GM12892 (cell line): Measurements from ENCODE around the gene BACE2. TPM values are rescaled to one million over a fixed set of nuclear protein-coding genes. Genes with fewer than 3 reads are reported as not detected.
A peak's percentile ranks its signal among the peaks of the same experiment; 100 is the strongest.

Experiments used
- DNase-seq: peaks from one replicate; pipeline ENCODE4 v3.0.0; 2011; ENCODE audit not compliant: insufficient read length
- FAIRE-seq: peaks from 2 replicates; lab custom pipeline; 2011; peaks lifted over from hg19 to GRCh38; lab: Jason Lieb, UNC
- POLR2A ChIP-seq: IDR thresholded peaks from 2 replicates; pipeline ENCODE4 v1.6.1; 2011; ENCODE audit warnings: low read depth, low read length, control low read depth
- POLR2AphosphoS5 ChIP-seq: IDR thresholded peaks from 2 replicates; pipeline ENCODE4 v1.6.1; 2011; ENCODE audit warnings: low read depth, low read length, control low read depth
- TAF1 ChIP-seq: IDR thresholded peaks from 2 replicates; pipeline ENCODE4 v1.6.1; 2011; ENCODE audit warnings: low read depth, mild to moderate bottlenecking, control low read depth, low read length, borderline replicate concordance
- polyA plus RNA-seq: library from polyadenylated mRNA; unstranded; fragments of >200 nt; gene quantifications from one replicate; pipeline ENCODE4 v1.2.1, GENCODE V29; 2012; ENCODE audit warnings: missing spikeins, inconsistent platforms; ENCODE audit not compliant: missing spikeins

BACE2 gene
- polyA plus RNA-seq, result 1.7 TPM

- TF ChIP-seq POLR2AphosphoS5, result no peak
- no peak for TF ChIP-seq TAF1
- TF ChIP-seq POLR2A, result no peak
- FAIRE-seq (no peak), DNase-seq (peak; percentile 45)
These were observed at the start of gene BACE2 for GRCh38 chr21:41167348-41168342. Gene BACE2, plus strand, starts transcription at chr21:41168160. Its CDS starts 104 bp downstream, at chr21:41168264.

- TF ChIP-seq TAF1 (no peak), POLR2AphosphoS5 (no peak), POLR2A (no peak)
- FAIRE-seq (no peak), DNase-seq (no peak)
These were observed 48.1 kb upstream of the BACE2 start for GRCh38 chr21:41119901-41120300.

DNA sequence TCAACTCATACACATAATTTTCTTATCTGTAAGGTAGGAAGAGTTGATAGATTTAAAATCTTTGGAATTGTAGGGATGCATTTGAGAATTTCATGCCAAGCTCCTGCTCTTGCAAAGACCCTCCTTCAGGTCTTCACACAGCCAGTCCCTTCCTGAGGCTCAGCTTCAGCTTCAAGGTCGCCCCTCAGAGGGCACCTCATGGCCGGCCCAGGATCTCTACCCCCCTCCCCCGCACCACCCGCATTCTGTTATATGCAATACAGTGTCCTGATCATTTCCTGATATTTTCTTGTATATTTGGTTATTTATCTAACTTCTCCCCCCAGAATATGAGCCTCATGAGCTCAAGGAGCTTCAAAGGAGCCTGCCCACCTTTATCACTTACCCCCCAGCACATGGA is 47.0 kb upstream of the BACE2 start:
- TF ChIP-seq TAF1, result no peak
- no peak for TF ChIP-seq POLR2AphosphoS5
- TF ChIP-seq POLR2A, result no peak
- FAIRE-seq (no peak), DNase-seq (no peak)

DNA sequence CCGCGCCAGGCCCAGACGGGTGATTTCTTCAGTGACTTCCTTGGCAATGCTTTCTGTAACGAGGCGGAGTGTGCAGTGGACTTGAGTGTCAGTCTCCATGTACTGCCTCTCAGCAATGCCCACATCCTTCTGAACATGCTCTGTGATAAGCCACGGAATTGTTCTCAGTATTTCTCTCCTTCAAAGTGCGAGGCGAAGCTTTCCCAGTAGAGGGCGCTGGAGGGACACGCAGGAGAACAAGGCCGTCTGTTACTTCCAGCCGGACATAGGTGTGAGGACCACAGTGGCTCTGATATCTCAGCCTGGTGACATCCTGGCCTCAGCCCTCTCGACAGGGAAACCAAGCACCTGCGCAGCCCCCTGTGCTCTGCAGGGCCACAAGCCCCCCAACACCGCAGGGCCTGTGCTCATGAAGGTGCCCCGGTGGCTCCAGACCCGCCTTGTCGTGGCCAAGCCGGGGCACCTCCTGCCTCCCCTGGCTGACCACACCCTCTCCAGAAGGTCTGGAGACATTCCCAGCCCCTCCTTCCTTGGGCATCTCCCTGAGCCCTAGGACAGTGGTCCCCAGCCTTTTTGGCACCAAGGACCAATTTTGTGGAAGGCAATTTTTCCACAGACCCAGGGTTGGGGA is 46.1 kb upstream of the BACE2 start:
- TF ChIP-seq TAF1 (no peak), POLR2AphosphoS5 (no peak), POLR2A (no peak)
- DNase-seq (no peak), FAIRE-seq (peak; percentile 9)

DNA sequence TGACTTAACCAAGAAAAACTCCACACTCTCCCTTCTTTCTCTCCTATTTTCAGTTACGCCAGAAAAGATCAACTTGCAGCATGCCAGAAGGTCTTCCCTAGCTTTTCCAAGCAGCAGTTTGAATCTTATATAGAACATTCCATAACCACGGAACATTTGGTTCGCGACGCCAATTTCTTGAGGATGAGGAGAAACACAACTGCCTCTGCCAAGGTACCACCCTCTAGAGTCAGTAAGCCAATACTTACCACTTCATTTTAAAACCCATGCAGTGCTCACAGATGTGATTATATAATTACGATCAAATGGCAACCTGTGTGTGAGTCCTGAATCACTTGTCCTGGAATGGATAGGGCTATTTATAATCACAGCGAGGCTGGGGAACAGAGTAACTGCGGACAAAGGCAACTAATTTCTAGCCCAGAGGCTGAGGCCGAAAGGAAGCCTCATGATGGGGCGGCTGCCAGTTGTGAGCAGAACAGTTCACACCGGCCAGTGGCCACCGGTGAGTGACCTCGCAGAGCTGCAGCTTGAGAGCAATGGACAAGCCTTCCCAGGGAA is 43.2 kb upstream of the BACE2 start:
- FAIRE-seq (no peak), DNase-seq (no peak)
- no peak for TF ChIP-seq POLR2AphosphoS5
- no peak for TF ChIP-seq TAF1
- TF ChIP-seq POLR2A, result no peak

DNA sequence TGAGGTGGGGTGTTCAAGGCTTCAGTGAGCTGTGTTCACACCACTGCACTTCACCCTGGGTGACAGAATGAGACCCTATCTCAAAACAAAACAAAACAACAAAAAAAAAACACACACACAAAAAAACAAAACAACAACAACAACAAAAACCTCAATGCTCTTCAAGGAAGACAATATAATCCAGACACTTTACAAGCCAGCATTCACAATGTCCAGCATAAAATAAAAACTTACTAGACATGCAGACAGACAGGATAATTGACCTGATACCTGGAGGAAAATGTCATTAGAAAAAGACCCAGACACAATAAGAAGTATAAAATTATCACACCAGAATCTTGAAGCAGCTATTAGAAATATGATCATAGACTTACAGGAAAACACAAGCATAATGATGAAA is 39.0 kb upstream of the BACE2 start:
- no peak for FAIRE-seq
- TF ChIP-seq TAF1 (no peak), POLR2AphosphoS5 (no peak), POLR2A (no peak)
- DNase-seq, result no peak

DNA sequence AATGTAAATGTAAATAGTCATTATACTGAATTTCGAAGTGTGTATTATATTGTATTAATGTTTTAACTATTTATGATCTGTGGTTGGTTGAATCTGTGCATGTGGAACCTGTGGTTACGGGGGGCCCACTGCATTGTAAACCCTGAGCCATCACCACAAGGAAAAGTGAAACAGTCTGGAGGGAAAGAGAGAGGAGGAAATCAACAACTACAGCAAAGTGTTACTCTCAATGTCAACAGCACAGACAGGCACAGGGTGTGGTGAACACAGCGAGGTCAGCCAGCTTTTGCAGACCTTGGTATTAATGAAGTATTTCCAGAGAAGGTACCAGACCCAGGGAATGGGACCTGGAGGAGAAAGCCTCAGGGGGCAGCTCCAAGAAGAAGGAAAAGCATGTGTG is 37.1 kb upstream of the BACE2 start:
- DNase-seq, result no peak
- no peak for TF ChIP-seq TAF1
- no peak for TF ChIP-seq POLR2A
- TF ChIP-seq POLR2AphosphoS5, result no peak
- no peak for FAIRE-seq

DNA sequence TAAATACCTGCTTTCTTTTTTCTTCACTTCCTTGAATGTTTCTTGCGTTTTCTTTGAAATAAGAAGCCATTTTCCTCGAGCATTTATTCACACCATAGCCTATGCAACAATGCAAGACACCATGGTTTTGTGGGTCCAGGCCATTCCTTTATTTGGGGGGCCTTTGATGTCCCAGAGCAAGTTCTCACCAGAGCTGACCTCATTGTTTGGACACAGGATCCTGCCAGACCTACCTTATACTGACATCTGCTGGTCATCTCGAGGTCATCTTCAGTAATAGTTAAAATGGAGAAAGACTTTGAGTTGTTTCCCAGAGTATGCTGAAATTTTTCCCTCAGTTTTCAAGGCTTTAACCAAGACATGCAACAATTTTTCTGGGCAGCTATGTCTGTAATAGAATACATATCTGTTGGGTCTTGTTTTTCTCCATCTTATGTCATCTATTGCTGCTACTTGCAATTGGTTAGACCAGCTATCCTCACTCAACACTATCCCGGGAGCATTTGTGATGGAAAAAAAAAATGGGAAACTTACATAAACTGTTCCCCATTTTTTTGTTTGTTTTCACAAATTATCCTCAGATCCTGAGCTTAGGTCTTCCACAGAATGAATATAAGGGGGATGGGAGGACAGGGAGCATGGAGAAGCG is 34.0 kb upstream of the BACE2 start:
- FAIRE-seq (no peak), DNase-seq (no peak)
- TF ChIP-seq TAF1 (no peak), POLR2A (no peak), POLR2AphosphoS5 (no peak)

DNA sequence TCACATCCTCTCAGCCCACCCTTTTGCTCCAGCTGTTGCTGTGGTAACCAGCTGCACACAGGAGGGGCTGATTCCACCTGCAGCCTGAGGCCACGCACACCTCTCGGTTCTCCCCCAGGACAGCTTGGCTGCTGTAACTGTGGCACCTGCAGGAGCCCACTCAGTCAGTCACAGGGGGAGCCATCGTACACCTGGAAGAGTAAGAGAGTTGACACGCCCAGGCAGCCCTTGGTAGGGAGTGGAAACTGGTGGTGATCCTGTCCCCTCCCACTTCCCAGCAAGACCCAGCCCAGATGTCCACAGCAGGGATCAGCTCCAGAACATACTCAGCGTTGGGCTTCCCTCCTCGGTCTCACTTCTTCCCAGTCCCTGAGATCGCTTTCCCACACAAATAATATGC is 32.2 kb upstream of the BACE2 start:
- DNase-seq, result no peak
- TF ChIP-seq TAF1, result no peak
- TF ChIP-seq POLR2AphosphoS5, result no peak
- TF ChIP-seq POLR2A, result no peak
- FAIRE-seq, result no peak

GRCh38 chr21:41136286-41136685 is 31.7 kb upstream of the BACE2 start:
- no peak for TF ChIP-seq POLR2A
- TF ChIP-seq POLR2AphosphoS5, result no peak
- TF ChIP-seq TAF1, result no peak
- FAIRE-seq (no peak), DNase-seq (no peak)

- DNase-seq (no peak), FAIRE-seq (no peak)
- no peak for TF ChIP-seq POLR2AphosphoS5
- no peak for TF ChIP-seq TAF1
These were observed 30.6 kb upstream of the BACE2 start for GRCh38 chr21:41137401-41137800.
